Activated CD8-positive, alpha-beta memory T cell treated with anti-CD3 and anti-CD28 coated beads for 4 hours (primary cell): Measurements from ENCODE around the gene CRPPA.
"Not testable (repeated sequence)": the region's sequence is repeated elsewhere in the genome, so short reads cannot be mapped to it uniquely, and the experiment has no call there.

ENCODE experiments used
- DNase-seq, 2 donors: peaks; one replicate each; pipeline ENCODE4 v3.0.0-alpha.2; 2020; ENCODE audit warnings: low read depth in 2 of 2

The CRPPA gene

DNA sequence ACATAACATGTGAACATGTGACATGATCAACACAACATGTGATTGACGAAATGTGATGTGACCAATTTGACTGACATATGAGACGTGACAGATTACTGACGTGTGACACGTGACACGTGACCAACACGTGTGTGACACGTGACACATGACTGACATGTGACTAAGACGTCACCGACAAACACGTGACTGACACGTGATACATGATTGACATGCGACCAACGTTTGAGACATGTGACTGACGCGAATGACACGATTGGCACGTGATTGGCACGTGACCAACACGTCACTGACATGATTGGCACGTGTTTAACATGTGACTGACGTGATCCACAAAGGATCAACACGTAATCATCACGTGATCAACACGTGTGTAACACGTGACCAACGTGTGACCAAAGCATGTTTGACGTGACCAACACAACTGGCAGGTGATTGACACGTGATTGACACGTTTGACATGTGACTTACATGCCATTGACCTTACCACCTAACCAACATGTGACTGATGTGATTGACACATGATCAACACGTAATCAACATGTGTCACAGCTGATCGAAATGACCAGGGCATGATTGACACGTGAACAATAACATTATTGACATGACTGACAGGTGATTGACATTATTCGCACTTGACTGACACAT, 23.7 kb downstream of the CRPPA start:
- no peak for DNase-seq

DNA sequence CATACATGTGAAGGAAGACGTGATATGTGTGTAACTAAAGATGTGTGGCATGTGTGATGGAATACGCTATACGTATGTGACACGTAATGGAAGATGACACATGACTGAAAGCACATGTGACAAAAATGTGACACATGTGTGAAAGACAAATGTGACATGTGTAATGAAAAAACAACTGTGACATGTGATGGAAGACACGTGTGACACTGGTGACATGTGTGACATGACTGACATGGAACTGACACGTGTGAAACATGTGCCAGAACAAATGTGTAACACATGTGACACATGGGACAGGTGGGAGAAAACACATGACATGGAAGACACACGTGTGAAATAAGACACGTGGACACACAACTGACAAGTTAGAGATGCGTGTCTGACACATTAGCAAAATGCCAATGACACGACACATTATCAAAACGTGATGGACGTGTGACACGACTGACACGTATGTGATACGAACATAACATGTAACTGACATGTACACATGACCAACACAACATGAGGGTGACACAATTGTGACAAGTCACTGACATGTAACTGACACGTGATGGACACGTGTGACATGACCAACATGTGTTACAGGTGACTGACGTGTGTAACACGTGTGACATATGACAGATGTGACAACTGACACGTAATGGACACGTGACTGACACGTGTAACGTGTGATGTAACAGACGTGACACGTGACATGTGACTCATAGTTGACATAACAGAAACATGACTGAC, 24.4 kb downstream of the CRPPA start:
- DNase-seq = no peak

DNA sequence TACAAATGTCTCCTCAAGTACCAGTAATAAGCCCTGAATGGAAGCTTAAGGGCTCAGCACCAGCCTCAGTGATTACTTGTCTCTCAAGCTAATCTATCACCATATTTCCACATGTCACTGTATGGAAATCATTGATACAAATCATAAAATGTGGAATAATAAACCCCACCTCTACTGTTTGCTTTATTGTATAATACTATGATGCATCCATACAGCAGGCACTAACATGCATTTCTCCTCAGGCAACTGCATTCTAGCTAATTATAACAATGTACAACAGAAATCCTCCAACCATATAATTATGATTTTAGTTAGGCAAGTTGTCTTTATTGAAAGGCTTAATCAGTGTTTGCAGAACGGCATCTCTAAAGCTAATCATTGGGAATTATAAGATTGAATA, 26.2 kb downstream of the CRPPA start:
- no peak for DNase-seq

DNA sequence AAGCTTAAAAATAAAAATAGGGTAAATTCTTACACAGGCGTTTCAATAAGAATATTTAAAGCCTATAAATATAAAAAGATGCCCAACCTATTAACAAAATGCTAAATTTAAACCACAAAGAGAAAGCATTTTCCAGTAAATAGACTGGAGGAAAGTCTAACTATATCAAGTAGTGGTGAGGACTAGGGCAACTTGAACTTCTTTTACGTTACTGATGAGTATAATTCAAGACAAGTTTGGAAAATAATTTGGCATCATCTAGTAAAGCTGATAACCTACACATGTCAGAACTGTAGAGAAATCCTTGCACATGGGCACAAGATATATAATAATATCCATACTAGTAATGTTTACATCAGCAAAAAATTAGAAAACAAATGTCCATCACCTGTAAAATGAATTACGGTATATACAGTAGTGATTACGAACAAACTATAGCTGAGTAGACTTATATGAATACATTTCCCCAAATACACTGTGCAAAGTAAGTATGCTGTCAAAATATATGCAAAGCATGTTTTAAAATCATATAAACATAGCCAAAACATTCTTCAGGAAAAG, 27.4 kb downstream of the CRPPA start:
- DNase-seq = no peak

DNA sequence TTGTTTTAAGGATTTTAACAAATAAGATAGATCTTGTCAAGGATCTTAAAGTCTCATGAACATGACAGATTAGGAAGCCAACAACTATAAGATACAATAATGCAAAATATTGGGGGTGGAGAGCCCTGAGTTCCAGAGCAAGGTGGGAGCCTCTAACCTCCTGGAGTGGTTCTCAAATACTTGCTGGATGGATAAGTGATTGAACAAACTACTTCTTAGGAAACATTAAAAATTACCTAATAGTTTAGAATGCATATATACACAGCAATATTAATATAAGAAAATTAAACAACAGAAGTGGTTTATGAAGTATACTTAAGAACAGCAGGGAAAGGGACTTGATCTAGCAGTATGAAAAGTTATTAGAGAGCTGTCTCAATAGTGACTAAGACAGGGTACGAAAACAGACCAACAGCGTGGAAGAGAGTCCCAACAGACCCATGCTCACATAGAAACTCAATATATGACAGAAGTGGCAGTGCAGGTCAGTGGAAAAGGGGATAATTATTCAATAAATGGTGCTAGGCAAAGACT, 28.3 kb downstream of the CRPPA start:
- DNase-seq = no peak

DNA sequence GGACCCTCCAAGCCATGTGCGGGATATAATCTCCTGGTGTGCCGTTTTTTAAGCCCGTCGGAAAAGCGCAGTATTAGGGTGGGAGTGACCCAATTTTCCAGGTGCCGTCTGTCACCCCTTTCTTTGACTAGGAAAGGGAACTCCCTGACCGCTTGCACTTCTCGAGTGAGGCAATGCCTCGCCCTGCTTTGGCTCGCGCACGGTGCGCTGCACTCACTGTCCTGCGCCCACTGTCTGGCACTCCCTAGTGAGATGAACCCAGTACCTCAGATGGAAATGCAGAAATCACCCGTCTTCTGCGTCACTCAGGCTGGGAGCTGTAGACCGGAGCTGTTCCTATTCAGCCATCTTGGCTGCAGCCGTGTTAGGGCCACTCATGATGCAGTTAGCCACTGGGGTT, 37.6 kb downstream of the CRPPA start:
- DNase-seq = not testable (repeated sequence)

GRCh38 chr7:16383103-16383502, 38.2 kb downstream of the CRPPA start:
- DNase-seq = not testable (repeated sequence)
